NT2/D1 (cell line): ENCODE results near the gene ARL16.

Experiments used
- DNase-seq: peaks from one replicate; pipeline ENCODE4 v3.0.0-alpha.2; 2011; ENCODE audit warnings: low read depth, low spot score
- H3K27me3 ChIP-seq: 2 replicates; pipeline ENCODE4 v1.6.0; 2011; ENCODE audit warnings: mild to moderate bottlenecking; ENCODE audit not compliant: insufficient read length, insufficient read depth
- H3K36me3 ChIP-seq: 2 replicates; pipeline ENCODE4 v1.6.1; 2011; ENCODE audit warnings: mild to moderate bottlenecking, low read length, mixed read lengths; ENCODE audit not compliant: insufficient read depth, insufficient read length
- H3K4me1 ChIP-seq: 2 replicates; pipeline ENCODE4 v1.5.1; 2011; ENCODE audit not compliant: insufficient read depth, insufficient read length
- H3K4me3 ChIP-seq: 2 replicates; pipeline ENCODE4 v1.5.1; 2011; ENCODE audit warnings: low read depth; ENCODE audit not compliant: insufficient read length
- H3K9ac ChIP-seq: 2 replicates; pipeline ENCODE4 v1.6.0; 2011; ENCODE audit warnings: low read depth; ENCODE audit not compliant: insufficient read length
- H3K9me3 ChIP-seq: 2 replicates; pipeline ENCODE4 v1.5.1; 2011; ENCODE audit warnings: mild to moderate bottlenecking, low read length; ENCODE audit not compliant: insufficient read depth
- SUZ12 ChIP-seq: IDR thresholded peaks from 2 replicates; pipeline ENCODE4 v1.6.1; 2011; ENCODE audit not compliant: insufficient read length, insufficient read depth; ENCODE audit errors: extremely low read depth
- YY1 ChIP-seq: IDR thresholded peaks from 2 replicates; pipeline ENCODE4 v1.6.1; 2011; ENCODE audit not compliant: insufficient read length, insufficient read depth
- ZNF274 ChIP-seq: IDR thresholded peaks from 2 replicates; pipeline ENCODE4 v1.6.1; 2011; ENCODE audit warnings: mild to moderate bottlenecking, low read depth, low read length

Gene ARL16

DNA sequence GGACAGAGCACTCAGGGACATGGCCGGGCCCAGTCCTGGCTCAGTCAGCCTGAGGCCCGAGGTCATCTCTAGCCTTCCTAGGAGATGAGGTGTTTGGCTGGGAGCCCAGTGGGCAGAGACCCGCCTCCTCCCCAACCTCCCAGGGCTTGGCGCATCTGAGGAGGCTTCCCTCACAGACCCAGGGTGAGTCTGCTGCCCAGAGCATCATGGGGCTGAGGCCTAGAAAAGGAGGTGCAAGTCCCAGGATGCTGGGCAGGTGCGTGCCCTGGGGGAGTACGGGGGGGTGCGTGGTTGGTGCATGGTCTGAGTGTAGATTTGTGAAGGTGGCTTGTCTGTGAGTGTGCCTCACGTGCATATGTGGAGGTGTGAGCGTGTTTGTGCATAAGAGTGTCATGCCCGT is 31.9 kb downstream of the ARL16 start:
- no peaks in the 10 kb centered on the region for H3K9me3 ChIP-seq
- peaks cover 15% of the 10 kb centered on the region for H3K27me3 ChIP-seq
- TF ChIP-seq SUZ12 (no peak), ZNF274 (no peak)
- H3K4me3 ChIP-seq: no peak overlapping the region
- H3K9ac ChIP-seq: peak overlapping the region; percentile 6
- peaks cover 47% of the 10 kb centered on the region for H3K4me1 ChIP-seq
- no peak for DNase-seq
- H3K36me3 ChIP-seq: no peaks in the 10 kb centered on the region

DNA sequence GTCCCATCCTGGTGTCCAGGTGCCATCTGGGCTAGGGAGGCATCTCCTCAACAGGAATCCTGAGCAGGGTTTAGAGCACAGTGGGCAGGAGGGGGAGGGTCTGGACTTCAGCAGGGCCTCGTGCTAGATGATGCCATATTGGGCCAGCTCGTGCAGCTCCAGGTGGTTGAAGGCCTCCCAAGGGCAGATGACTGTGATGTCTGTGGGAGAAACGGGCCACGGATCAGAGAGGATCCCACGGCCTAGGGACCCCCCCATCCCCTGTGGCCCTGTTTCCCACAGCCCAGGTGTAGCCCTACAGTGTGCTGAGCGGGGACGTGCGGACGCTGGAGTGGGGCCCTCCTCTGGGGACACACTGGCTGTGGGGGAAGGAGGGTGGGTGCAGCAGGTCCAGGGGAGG is 32.6 kb downstream of the ARL16 start:
- H3K9me3 ChIP-seq: no peaks in the 10 kb centered on the region
- no peak for TF ChIP-seq SUZ12
- no peak for TF ChIP-seq YY1
- no peak for TF ChIP-seq ZNF274
- H3K36me3 ChIP-seq: no peaks in the 10 kb centered on the region
- H3K4me3 ChIP-seq: no peak overlapping the region
- H3K9ac ChIP-seq: peak overlapping the region; percentile 26
- peaks cover 15% of the 10 kb centered on the region for H3K27me3 ChIP-seq
- peaks cover 41% of the 10 kb centered on the region for H3K4me1 ChIP-seq
- DNase-seq: no peak

DNA sequence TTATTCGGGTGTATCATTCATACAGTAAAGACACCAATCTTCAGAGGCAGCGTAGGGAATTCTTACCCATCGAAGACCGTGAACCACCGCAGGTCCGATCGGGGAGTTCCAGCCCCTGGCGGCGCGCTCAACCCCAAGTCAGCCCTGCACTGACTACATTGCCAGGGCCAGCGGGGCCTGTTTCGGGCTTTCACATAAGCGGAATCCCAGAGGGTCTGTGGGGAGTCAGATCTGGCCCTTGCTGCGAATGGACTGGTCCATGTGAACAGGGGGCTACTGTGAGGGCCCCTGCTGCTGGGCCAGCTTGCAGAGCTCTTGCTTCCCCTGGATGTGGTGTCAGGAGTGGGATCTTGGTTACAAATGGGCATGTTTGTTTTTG is 34.9 kb downstream of the ARL16 start:
- no peak for DNase-seq
- TF ChIP-seq ZNF274 (no peak), YY1 (no peak), SUZ12 (no peak)
- Histone ChIP-seq H3K27me3 (peaks cover 15% of the 10 kb centered on the region), H3K36me3 (no peaks in the 10 kb centered on the region), H3K4me3 (peak overlapping the region; percentile 12), H3K4me1 (peaks cover 33% of the 10 kb centered on the region), H3K9me3 (no peaks in the 10 kb centered on the region), H3K9ac (peak overlapping the region; percentile 53)

DNA sequence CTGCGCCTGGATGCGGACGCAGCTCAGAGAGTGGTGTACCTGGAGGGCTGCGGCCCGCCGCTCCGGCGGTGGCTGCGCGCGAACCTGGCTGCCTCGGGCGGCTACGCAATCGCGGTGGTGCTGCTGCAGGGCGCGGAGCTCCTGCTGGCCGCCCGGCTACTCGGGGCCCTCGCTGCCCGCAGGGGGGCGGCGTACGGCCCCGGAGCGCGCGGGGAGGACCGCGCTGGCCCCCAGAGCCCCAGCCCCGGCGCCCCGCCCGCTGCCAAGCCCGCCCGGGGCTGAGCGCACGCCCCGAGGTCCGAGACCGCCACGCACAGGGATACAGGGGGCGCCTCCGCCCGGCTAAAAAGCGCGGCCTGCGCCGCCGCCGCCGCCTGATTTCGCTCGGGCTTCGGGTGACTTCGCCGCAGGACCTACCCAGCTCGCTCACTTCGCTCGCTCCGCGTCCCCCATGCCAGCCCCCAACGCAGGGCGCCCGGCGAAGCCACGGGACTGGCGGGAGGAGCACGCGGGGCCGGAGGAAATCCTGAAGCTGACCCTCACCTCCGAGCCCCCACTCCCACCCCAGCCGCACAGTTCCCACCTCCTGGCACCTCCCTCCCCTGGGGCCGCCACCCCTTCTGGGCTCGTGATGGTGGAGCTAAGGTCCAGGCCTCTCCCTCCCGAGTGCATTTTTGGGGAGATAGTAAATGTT is 35.4 kb downstream of the ARL16 start:
- Histone ChIP-seq H3K27me3 (peaks cover 15% of the 10 kb centered on the region), H3K36me3 (no peaks in the 10 kb centered on the region), H3K4me3 (peak overlapping the region; percentile 27), H3K9me3 (no peaks in the 10 kb centered on the region), H3K9ac (peak overlapping the region; percentile 53), H3K4me1 (peaks cover 31% of the 10 kb centered on the region)
- TF ChIP-seq ZNF274 (no peak), YY1 (no peak), SUZ12 (no peak)
- DNase-seq: no peak

DNA sequence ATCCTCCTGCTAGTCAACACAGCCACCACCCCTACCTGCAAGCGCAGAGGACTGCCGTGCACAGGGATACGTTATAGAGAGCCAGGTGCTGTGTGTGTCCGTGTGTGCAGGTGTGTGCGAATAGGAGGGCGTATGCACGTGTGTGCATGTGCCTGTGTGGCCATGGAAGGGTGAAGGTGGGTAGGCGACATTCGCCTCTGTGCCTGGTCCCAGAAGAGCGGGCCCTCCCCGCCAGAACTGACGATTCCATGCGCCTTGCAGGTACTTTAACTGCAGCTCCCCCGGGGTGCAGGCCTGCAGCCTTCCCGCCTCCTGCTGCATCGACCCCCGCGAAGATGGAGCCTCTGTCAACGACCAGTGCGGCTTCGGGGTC is 36.0 kb downstream of the ARL16 start:
- H3K4me3 ChIP-seq: peak overlapping the region; percentile 27
- no peaks in the 10 kb centered on the region for H3K9me3 ChIP-seq

DNA sequence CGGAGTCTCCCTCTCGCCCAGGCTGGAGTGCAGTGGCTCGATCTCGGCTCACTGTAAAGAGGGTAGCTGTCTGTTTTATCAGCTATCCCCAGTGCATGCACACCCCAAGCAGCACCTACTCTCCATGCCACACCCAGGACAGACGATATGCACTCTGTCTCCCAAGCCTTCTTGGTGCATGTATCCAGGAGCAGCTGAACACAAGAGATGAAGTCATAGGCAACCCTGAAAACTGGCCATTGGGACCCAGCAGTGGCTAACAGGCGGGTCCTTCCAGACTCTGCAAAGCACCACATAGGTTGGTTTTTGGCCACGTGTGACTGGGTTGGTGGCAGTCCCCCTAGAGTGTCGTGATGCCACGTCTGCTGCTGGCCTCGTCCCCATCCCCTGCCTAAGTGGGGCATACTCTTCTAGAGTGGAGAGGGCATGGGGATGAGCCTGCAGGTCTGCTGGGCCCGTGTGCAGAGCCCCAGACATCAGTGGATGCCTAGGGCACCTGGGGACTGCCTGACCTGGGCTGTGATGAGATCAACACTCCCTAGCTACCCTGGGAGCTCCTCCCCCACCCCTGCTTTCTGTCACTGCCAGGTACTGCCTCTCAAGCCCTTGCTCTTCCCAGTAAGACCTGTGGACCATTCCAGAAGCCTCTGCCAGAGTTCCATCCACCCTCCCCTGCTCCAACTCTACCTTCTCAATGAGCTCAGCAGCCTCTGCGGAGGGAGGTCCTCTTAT is 36.6 kb downstream of the ARL16 start:
- DNase-seq: no peak
- Histone ChIP-seq H3K9me3 (no peaks in the 10 kb centered on the region), H3K4me3 (no peak overlapping the region), H3K9ac (peak overlapping the region; percentile 53), H3K36me3 (no peaks in the 10 kb centered on the region), H3K4me1 (peaks cover 35% of the 10 kb centered on the region), H3K27me3 (peaks cover 15% of the 10 kb centered on the region)
- TF ChIP-seq SUZ12 (no peak), YY1 (no peak), ZNF274 (no peak)

More for the DNA sequence above, 36.0 kb downstream of the ARL16 start:
- no peak for DNase-seq
- H3K36me3 ChIP-seq: no peaks in the 10 kb centered on the region
- peak overlapping the region; percentile 53 for H3K9ac ChIP-seq
- peaks cover 30% of the 10 kb centered on the region for H3K4me1 ChIP-seq
- TF ChIP-seq SUZ12 (no peak), YY1 (no peak), ZNF274 (no peak)
- peaks cover 15% of the 10 kb centered on the region for H3K27me3 ChIP-seq
